Right atrium auricular region (tissue), 2 donors: ENCODE data around the gene C16orf89. TPM values are rescaled to one million over a fixed set of nuclear protein-coding genes. Genes with fewer than 3 reads are reported as not detected.

Experiments used
- DNase-seq: peaks from one replicate; pipeline ENCODE4 v3.0.0-alpha.2; 2019; ENCODE audit warnings: low spot score
- H3K27ac ChIP-seq, 2 donors: fragments of 200-600 bp; sonication (generic); 1 replicate in 1 of 2; 2 replicates in 1 of 2; pipeline ENCODE4 v1.5.1; 2016 to 2019
- H3K27me3 ChIP-seq, 2 donors: fragments of 200-600 bp; sonication (generic); one replicate each; pipeline versions ENCODE4 v1.5.1 to v1.6.0; 2017 to 2019
- H3K36me3 ChIP-seq: fragments of 200-600 bp; sonication (generic); one replicate; pipeline ENCODE4 v1.5.1; 2016
- H3K4me1 ChIP-seq, 2 donors: fragments of 200-600 bp; sonication (generic); one replicate each; pipeline versions ENCODE4 v1.5.1 to v1.6.0; 2017 to 2019
- H3K4me3 ChIP-seq, 2 donors: fragments of 200-600 bp; sonication (generic); 1 replicate in 1 of 2; 2 replicates in 1 of 2; pipeline ENCODE4 v1.5.1; 2017 to 2019; ENCODE audit warnings: mild to moderate bottlenecking in 1 of 2, moderate library complexity in 1 of 2
- H3K9me3 ChIP-seq, 2 donors: fragments of 200-600 bp; sonication (generic); one replicate each; pipeline ENCODE4 v1.5.1; 2019
- CTCF ChIP-seq, 2 donors: fragments of 200-600 bp; sonication (generic); IDR thresholded peaks; one replicate each; pipeline ENCODE4 v1.5.1; 2019; ENCODE audit warnings: antibody characterized with exemption in 2 of 2
- total RNA-seq, 2 donors: library from RNA; depleted of rRNA; stranded (reverse); fragments of >200 nt; gene quantifications; one replicate each; pipeline ENCODE4 v1.1.0, GENCODE V29; 2016

Gene C16orf89
- total RNA-seq, 2 donors from 2014 or later = 5.2 to 5.4 TPM

- no peaks in the 10 kb centered on the region for H3K36me3 ChIP-seq
- H3K4me1 ChIP-seq = no peaks in the 10 kb centered on the region
- no peak overlapping the region for H3K4me3 ChIP-seq
- DNase-seq = no peak
- TF ChIP-seq CTCF (IDR thresholded peaks at IDR 0.05) = no peak
- H3K9me3 ChIP-seq = no peaks in the 10 kb centered on the region
- no peaks in the 10 kb centered on the region for H3K27me3 ChIP-seq
- H3K27ac ChIP-seq = no peak overlapping the region
Measured at GRCh38 chr16:5019775-5020174, 46.0 kb downstream of the C16orf89 start.

- no peak for DNase-seq
Measured at GRCh38 chr16:5018793-5019192, 47.0 kb downstream of the C16orf89 start.

GRCh38 chr16:5017678-5017969 lies 48.1 kb downstream of the C16orf89 start:
- H3K36me3 ChIP-seq = no peaks in the 10 kb centered on the region
- H3K4me1 ChIP-seq = no peaks in the 10 kb centered on the region
- no peak overlapping the region for H3K27ac ChIP-seq
- DNase-seq = no peak
- H3K27me3 ChIP-seq = no peaks in the 10 kb centered on the region
- H3K9me3 ChIP-seq = no peaks in the 10 kb centered on the region
- no peak overlapping the region for H3K4me3 ChIP-seq
- TF ChIP-seq CTCF (IDR thresholded peaks at IDR 0.05) = no peak

More at GRCh38 chr16:5018793-5019192, 47.0 kb downstream of the C16orf89 start:
- no peak overlapping the region for H3K27ac ChIP-seq
- no peaks in the 10 kb centered on the region for H3K9me3 ChIP-seq
- H3K27me3 ChIP-seq = no peaks in the 10 kb centered on the region
- H3K36me3 ChIP-seq = no peaks in the 10 kb centered on the region
- H3K4me1 ChIP-seq = no peaks in the 10 kb centered on the region
- H3K4me3 ChIP-seq = no peak overlapping the region
- TF ChIP-seq CTCF (IDR thresholded peaks at IDR 0.05) = no peak

GRCh38 chr16:5016967-5017677 lies 48.6 kb downstream of the C16orf89 start:
- Histone ChIP-seq H3K4me1 (no peaks in the 10 kb centered on the region), H3K9me3 (no peaks in the 10 kb centered on the region), H3K4me3 (no peak overlapping the region), H3K27ac (no peak overlapping the region), H3K36me3 (no peaks in the 10 kb centered on the region), H3K27me3 (no peaks in the 10 kb centered on the region)
- TF ChIP-seq CTCF (IDR thresholded peaks at IDR 0.05) = no peak
- no peak for DNase-seq

GRCh38 chr16:5015887-5016286 lies 49.9 kb downstream of the C16orf89 start:
- TF ChIP-seq CTCF (IDR thresholded peaks at IDR 0.05) = no peak
- Histone ChIP-seq H3K27me3 (no peaks in the 10 kb centered on the region), H3K9me3 (no peaks in the 10 kb centered on the region), H3K4me3 (no peak overlapping the region), H3K4me1 (no peaks in the 10 kb centered on the region), H3K36me3 (no peaks in the 10 kb centered on the region), H3K27ac (no peak overlapping the region)
- no peak for DNase-seq

GRCh38 chr16:5015351-5015750 lies 50.4 kb downstream of the C16orf89 start:
- DNase-seq = no peak

More at GRCh38 chr16:5015351-5015750, 50.4 kb downstream of the C16orf89 start:
- no peak overlapping the region for H3K27ac ChIP-seq
- no peak overlapping the region for H3K4me3 ChIP-seq
- H3K27me3 ChIP-seq = no peaks in the 10 kb centered on the region
- no peak for TF ChIP-seq CTCF (IDR thresholded peaks at IDR 0.05)
- H3K4me1 ChIP-seq = no peaks in the 10 kb centered on the region
- H3K36me3 ChIP-seq = no peaks in the 10 kb centered on the region
- no peaks in the 10 kb centered on the region for H3K9me3 ChIP-seq
